Esophagus squamous epithelium (tissue), 5 donors: Measurements from ENCODE around the gene ANTXR1. TPM values are rescaled to one million over a fixed set of nuclear protein-coding genes. Genes with fewer than 3 reads are reported as not detected.

Source experiments
- DNase-seq: peaks from one replicate; lab custom pipeline; 2025; lab: John Stamatoyannopoulos, UW
- H3K27ac ChIP-seq, 4 donors: fragments of 200-600 bp; sonication (generic); one replicate each; pipeline ENCODE4 v1.5.1; 2016 to 2019; ENCODE audit warnings: mild to moderate bottlenecking in 1 of 4
- H3K27me3 ChIP-seq, 4 donors: fragments of 200-600 bp; sonication (generic); 1 replicate in 3 of 4; 2 replicates in 1 of 4; pipeline versions ENCODE4 v1.5.1 to v1.6.0; 2017 to 2021; ENCODE audit warnings: antibody characterized with exemption in 1 of 4
- H3K36me3 ChIP-seq, 3 donors: fragments of 200-600 bp; sonication (generic); one replicate each; pipeline ENCODE4 v1.5.1; 2016 to 2019
- H3K4me1 ChIP-seq, 3 donors: fragments of 200-600 bp; sonication (generic); one replicate each; pipeline ENCODE4 v1.5.1; 2017 to 2019
- H3K4me3 ChIP-seq, 4 donors: fragments of 200-600 bp; sonication (generic); 1 replicate in 3 of 4; 2 replicates in 1 of 4; pipeline ENCODE4 v1.5.1; 2016 to 2019; ENCODE audit warnings: mild to moderate bottlenecking in 2 of 4, moderate library complexity in 1 of 4
- H3K9me3 ChIP-seq, 3 donors: fragments of 200-600 bp; sonication (generic); one replicate each; pipeline ENCODE4 v1.5.1; 2016 to 2019
- POLR2A ChIP-seq, 4 donors: fragments of 450-650 bp; IDR thresholded peaks; one replicate each; pipeline ENCODE4 v1.6.1; 2017; ENCODE audit warnings: antibody characterized with exemption in 4 of 4, mild to moderate bottlenecking in 4 of 4, moderate library complexity in 3 of 4
- WGBS, 2 donors: methylation state at CpG; one replicate each; pipeline ENCODE4 v1.1.5; 2018; 5-methylcytosine and 5-hydroxymethylcytosine counted together
- intact Hi-C: fragments of 100-400 bp; cut with DNase I; formaldehyde crosslinking; loops from one replicate; pipeline ENCODE4 v1.15.0; 2022
- small RNA-seq, 4 donors: library from RNA; depleted of rRNA; stranded (forward); fragments of <200 nt; gene quantifications; one replicate each; pipeline ENCODE3, GENCODE V24; 2016
- total RNA-seq, 4 donors: library from RNA; depleted of rRNA; stranded (reverse); fragments of >200 nt; gene quantifications; one replicate each; pipeline ENCODE4 v1.1.0, GENCODE V29; 2016
- TF ChIP-seq, protein P1 (sequence below), 6 experiments: fragments of 450-650 bp in 4 of 6; fragments of 200-600 bp in 2 of 6; sonication (generic) in 2 of 6; IDR thresholded peaks; one replicate each; pipeline ENCODE4 v1.5.1; 2016 to 2019; ENCODE audit warnings: antibody characterized with exemption in 6 of 6, mild to moderate bottlenecking in 4 of 6, moderate library complexity in 4 of 6
- donor health status: DM: yes; HTN: yes; CAD: no.

ANTXR1 gene
- total RNA-seq, 4 donors from 2014 or later: 7.8 to 50.9 (median 17.3) TPM

DNA sequence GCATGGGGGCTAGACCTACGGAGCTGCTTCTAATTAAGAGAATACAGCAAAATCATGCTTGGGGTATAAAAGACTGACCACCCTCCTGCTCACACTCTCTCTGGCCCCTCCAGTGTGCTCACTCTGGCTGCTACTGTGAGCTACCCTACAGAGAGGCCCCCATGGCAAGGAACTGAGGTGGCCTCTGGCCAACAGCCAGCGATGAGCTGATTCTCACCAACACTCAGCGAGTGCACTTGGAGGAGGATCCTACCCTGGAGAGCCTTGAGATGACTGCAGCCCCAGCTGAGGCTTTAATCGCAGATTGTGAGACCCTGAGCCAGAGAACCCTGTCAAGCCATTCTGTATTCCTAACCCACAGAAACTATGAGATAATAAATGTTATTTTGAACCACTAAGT lies 285.9 kb downstream of the ANTXR1 start:
- intact Hi-C loops: no loop called here
- Histone ChIP-seq H3K27ac (no peak overlapping the region), H3K4me3 (no peak overlapping the region), H3K27me3 (no peaks in the 10 kb centered on the region), H3K36me3 (no peaks in the 10 kb centered on the region), H3K9me3 (peaks cover 0 to 2% (median 0%) of the 10 kb centered on the region in 3 donors), H3K4me1 (peaks cover 0 to 17% (median 10%) of the 10 kb centered on the region in 3 donors)
- no peak for DNase-seq
- TF ChIP-seq, protein P1, sequence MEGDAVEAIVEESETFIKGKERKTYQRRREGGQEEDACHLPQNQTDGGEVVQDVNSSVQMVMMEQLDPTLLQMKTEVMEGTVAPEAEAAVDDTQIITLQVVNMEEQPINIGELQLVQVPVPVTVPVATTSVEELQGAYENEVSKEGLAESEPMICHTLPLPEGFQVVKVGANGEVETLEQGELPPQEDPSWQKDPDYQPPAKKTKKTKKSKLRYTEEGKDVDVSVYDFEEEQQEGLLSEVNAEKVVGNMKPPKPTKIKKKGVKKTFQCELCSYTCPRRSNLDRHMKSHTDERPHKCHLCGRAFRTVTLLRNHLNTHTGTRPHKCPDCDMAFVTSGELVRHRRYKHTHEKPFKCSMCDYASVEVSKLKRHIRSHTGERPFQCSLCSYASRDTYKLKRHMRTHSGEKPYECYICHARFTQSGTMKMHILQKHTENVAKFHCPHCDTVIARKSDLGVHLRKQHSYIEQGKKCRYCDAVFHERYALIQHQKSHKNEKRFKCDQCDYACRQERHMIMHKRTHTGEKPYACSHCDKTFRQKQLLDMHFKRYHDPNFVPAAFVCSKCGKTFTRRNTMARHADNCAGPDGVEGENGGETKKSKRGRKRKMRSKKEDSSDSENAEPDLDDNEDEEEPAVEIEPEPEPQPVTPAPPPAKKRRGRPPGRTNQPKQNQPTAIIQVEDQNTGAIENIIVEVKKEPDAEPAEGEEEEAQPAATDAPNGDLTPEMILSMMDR (IDR thresholded peaks at IDR 0.05): no peak
- TF ChIP-seq POLR2A (IDR thresholded peaks at IDR 0.05): no peak
- WGBS, 2 donors: 53 to 88% methylated on average over 4 of the region's 4 CpGs

Small RNA genes lying within 50 kb of the gene (small RNA-seq; reads per million reads assigned to genes)
- gene MIR3126 (0 to 0.54 (median 0.11) reads per million in 4 donors), gene RNA5SP96 (0 reads per million in 4 donors), gene RNU6-1216P (0 reads per million in 4 donors)

Other genes with a start within 250 kb of the ANTXR1 start
- gene BMP10, start 141.8 kb upstream of the ANTXR1 start, total RNA-seq: not detected
- gene GKN2, start 60.3 kb upstream of the ANTXR1 start, total RNA-seq: not detected
- gene GKN1, start 38.5 kb upstream of the ANTXR1 start, total RNA-seq: 1 to 10 TPM in 1 of 4 donors, not detected in 3; 2.5 TPM